CD8-positive, alpha-beta memory T cell (primary cell): ENCODE data around the gene HOXD9. TPM values are rescaled to one million over a fixed set of nuclear protein-coding genes. Genes with fewer than 3 reads are reported as not detected.

Source experiments
- CTCF ChIA-PET: fragments of 350-600 bp; sonication (Branson Sonifier 250); formaldehyde crosslinking; loops from one replicate; lab custom pipeline; 2021; ENCODE audit warnings: antibody characterized with exemption; lab: Charles Lee
- POLR2A ChIA-PET: fragments of 350-600 bp; sonication (Branson Sonifier 250); formaldehyde crosslinking; loops from one replicate; lab custom pipeline; 2021; ENCODE audit warnings: antibody characterized with exemption; lab: Charles Lee
- DNase-seq, 5 donors: peaks; one replicate each; pipeline versions ENCODE4 v3.0.0 to v3.0.0-alpha.2; 2020 to 2022; ENCODE audit warnings: mixed read lengths in 1 of 5
- H3K27ac ChIP-seq: one replicate; pipeline ENCODE4 v1.7.0; 2013; ENCODE audit warnings: low read depth, mild to moderate bottlenecking, low read length, moderate library complexity
- H3K27me3 ChIP-seq: 2 replicates; pipeline ENCODE4 v1.7.0; 2013; ENCODE audit warnings: low read length, mild to moderate bottlenecking; ENCODE audit not compliant: insufficient read depth, poor library complexity, severe bottlenecking
- H3K36me3 ChIP-seq: 2 replicates; pipeline ENCODE4 v1.7.0; 2013; ENCODE audit warnings: mild to moderate bottlenecking, low read length, moderate library complexity; ENCODE audit not compliant: insufficient read depth
- H3K4me1 ChIP-seq: 2 replicates; pipeline ENCODE4 v1.7.0; 2013; ENCODE audit warnings: mild to moderate bottlenecking, low read length, moderate library complexity; ENCODE audit not compliant: insufficient read depth
- H3K4me3 ChIP-seq: 2 replicates; pipeline ENCODE4 v1.7.0; 2013; ENCODE audit warnings: mild to moderate bottlenecking, low read length
- H3K9me3 ChIP-seq: 2 replicates; pipeline ENCODE4 v1.7.0; 2013; ENCODE audit warnings: mild to moderate bottlenecking, low read length
- H3K27ac Mint-ChIP-seq, 8 donors: one replicate each; pipeline ENCODE4 v1.8.0; 2020 to 2021; ENCODE audit warnings: mixed read lengths in 8 of 8, mild to moderate bottlenecking in 6 of 8, inconsistent platforms in 3 of 8, moderate library complexity in 3 of 8
- H3K27me3 Mint-ChIP-seq, 2 donors: one replicate each; pipeline ENCODE4 v1.8.0; 2020 to 2021; ENCODE audit warnings: mixed read lengths in 2 of 2, mild to moderate bottlenecking in 1 of 2, moderate library complexity in 1 of 2
- H3K36me3 Mint-ChIP-seq, 3 donors: one replicate each; pipeline ENCODE4 v1.8.0; 2020 to 2021; ENCODE audit warnings: mixed read lengths in 3 of 3, inconsistent platforms in 1 of 3, mild to moderate bottlenecking in 1 of 3
- H3K4me1 Mint-ChIP-seq, 3 donors: one replicate each; pipeline ENCODE4 v1.8.0; 2020 to 2021; ENCODE audit warnings: mixed read lengths in 3 of 3, inconsistent platforms in 1 of 3, mild to moderate bottlenecking in 1 of 3
- H3K4me3 Mint-ChIP-seq, 7 donors: one replicate each; pipeline ENCODE4 v1.8.0; 2020 to 2021; ENCODE audit warnings: mixed read lengths in 7 of 7, mild to moderate bottlenecking in 6 of 7, moderate library complexity in 4 of 7, inconsistent platforms in 2 of 7
- H3K9me3 Mint-ChIP-seq, 5 donors: one replicate each; pipeline ENCODE4 v1.8.0; 2020 to 2022; ENCODE audit warnings: mixed read lengths in 5 of 5, mild to moderate bottlenecking in 3 of 5, moderate library complexity in 2 of 5, inconsistent platforms in 1 of 5
- polyA plus RNA-seq: library from polyadenylated mRNA; unstranded; fragments of 300-500 nt; fragmentation: Illumina TruSeq; gene quantifications from one replicate; pipeline ENCODE4 v1.2.3, GENCODE V29; 2021
- total RNA-seq, 2 experiments: library from RNA; stranded (reverse); gene quantifications; one replicate each; pipeline ENCODE4 v1.2.3, GENCODE V29; 2021

The HOXD9 gene
- total and polyA plus RNA-seq, 3 experiments from 2014 or later: not detected

DNA sequence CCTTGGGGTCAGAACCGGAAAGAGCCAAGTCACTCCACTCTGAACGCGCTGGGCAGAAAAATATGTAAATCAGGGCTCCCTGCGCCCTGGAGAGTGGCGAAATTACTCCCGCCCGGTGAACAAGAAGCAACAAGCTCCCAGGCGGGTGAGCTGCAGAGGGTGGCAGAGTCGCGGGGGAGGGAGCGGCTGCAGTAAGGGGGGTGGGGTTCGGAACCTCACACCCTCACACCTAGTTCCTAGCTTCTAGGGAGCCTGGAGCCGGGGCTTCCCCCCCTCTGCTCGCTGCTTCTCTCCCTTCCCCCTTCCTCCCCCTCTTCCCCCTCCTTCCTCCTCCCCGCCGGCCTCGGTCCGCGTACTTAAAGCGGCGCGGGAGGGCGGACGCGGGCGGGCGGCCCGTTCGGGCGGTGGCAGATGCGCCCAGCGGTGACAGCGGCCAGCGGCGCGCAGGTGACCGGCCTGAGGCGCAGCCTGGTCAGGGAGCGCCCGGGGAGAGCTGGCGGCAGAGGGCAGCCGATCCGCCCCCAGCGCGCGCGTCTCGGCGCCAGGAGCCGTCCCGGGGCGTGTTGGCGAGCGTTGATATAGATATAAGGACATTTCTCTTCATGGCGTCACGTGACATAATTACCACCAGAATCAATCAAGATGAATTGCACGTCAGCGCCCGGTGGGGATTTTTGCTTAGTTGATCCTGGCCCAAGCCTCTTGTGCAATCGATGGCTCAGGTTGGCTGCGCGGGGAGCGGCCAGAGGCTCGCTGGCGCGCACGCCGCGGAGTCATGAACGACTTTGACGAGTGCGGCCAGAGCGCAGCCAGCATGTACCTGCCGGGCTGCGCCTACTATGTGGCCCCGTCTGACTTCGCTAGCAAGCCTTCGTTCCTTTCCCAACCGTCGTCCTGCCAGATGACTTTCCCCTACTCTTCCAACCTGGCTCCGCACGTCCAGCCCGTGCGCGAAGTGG, 15.7 kb upstream of the HOXD9 start, which contains the start of gene HOXD11:
TSS of gene HOXD11 (plus strand) at position 700 of the 959 bp plus-strand sequence. CDS start at position 776, 76 bp downstream.
- POLR2A ChIA-PET: no interaction called here
- H3K27ac Mint-ChIP-seq: peak within 1 kb of the TSS in 4 of 8 donors; percentile 70 to 89 (median 81)
- no peak within 1 kb of the TSS for H3K27ac ChIP-seq

GRCh38 chr2:176107731-176108181, 14.8 kb upstream of the HOXD9 start:
- POLR2A ChIA-PET: no interaction called here

More for the DNA sequence above, 15.7 kb upstream of the HOXD9 start, which contains the start of gene HOXD11:
- peaks cover 82 to 89% of the 10 kb centered on the region in 2 donors for H3K27me3 Mint-ChIP-seq
- peak within 1 kb of the TSS; percentile 32 to 78 (median 58) for H3K4me3 Mint-ChIP-seq
- H3K36me3 ChIP-seq: no peaks in the 10 kb centered on the region
- H3K27me3 ChIP-seq: peaks cover 78% of the 10 kb centered on the region
- no peak within 1 kb of the TSS for H3K4me3 ChIP-seq
- CTCF ChIA-PET: no interaction called here
- H3K9me3 ChIP-seq: no peaks in the 10 kb centered on the region
- peaks cover 0 to 30% (median 8%) of the 10 kb centered on the region in 5 donors for H3K9me3 Mint-ChIP-seq
- H3K4me1 Mint-ChIP-seq: peaks cover 18 to 31% (median 25%) of the 10 kb centered on the region in 3 donors
- H3K4me1 ChIP-seq: no peaks in the 10 kb centered on the region
- DNase-seq: no peak
- H3K36me3 Mint-ChIP-seq: no peaks in the 10 kb centered on the region

DNA sequence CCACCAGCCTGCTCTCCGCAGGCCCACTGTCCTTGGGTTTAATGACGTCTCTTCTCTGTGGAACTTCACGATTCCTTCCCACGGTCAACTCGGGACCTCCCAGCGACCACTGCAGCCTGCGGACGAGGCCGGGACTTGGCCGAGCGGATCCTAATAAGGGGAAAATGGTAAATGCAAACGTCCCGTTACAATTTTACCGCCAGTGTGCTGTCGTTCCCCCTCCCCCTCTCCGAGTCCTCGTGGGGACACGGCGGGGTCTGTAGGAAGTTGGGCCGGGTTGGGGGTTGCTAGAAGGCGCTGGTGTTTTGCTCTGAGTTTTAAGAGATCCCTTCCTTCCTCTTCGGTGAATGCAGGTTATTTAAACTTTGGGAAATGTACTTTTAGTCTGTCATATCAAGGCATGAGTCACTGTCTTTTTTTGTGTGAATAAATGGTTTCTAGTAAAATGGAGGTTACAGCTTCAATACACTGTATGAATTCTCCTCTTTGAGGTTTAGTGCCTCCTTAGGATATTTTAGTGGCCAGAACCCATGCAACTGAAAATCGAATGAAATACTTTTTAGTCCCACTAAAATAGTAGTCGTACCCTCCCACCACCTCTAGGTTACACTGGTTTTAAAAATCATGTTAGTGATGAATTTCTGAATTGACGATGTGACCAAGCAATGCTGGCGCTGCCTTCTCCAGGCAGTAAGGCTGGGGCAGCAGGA, 13.2 kb upstream of the HOXD9 start:
- H3K9me3 ChIP-seq: no peaks in the 10 kb centered on the region
- Mint-ChIP-seq H3K9me3 (peaks cover 0 to 33% (median 8%) of the 10 kb centered on the region in 5 donors), H3K36me3 (no peaks in the 10 kb centered on the region), H3K4me3 (peak overlapping the region in 4 of 7 donors; percentile 19 to 43 (median 34)), H3K27me3 (peaks cover 84 to 89% of the 10 kb centered on the region in 2 donors), H3K4me1 (peaks cover 18 to 31% (median 26%) of the 10 kb centered on the region in 3 donors), H3K27ac (peak overlapping the region in 4 of 8 donors; percentile 22 to 84 (median 58))
- CTCF ChIA-PET: interaction anchor here (1.5 to 2.1 kb wide), 2 partner anchors 18 to 24 kb away, joined by 4 to 9 read pairs; no protein-coding TSS in a partner anchor
- H3K27me3 ChIP-seq: peaks cover 81% of the 10 kb centered on the region
- no peaks in the 10 kb centered on the region for H3K4me1 ChIP-seq
- H3K36me3 ChIP-seq: no peaks in the 10 kb centered on the region
- POLR2A ChIA-PET: no interaction called here
- no peak overlapping the region for H3K4me3 ChIP-seq
- H3K27ac ChIP-seq: no peak overlapping the region
- no peak for DNase-seq

More at GRCh38 chr2:176107731-176108181, 14.8 kb upstream of the HOXD9 start:
- Histone ChIP-seq H3K27ac (no peak overlapping the region), H3K9me3 (no peaks in the 10 kb centered on the region), H3K27me3 (peaks cover 79% of the 10 kb centered on the region), H3K4me3 (no peak overlapping the region), H3K36me3 (no peaks in the 10 kb centered on the region), H3K4me1 (no peaks in the 10 kb centered on the region)
- DNase-seq: no peak
- H3K4me3 Mint-ChIP-seq: peak overlapping the region in 1 of 7 donors; percentile 29
- H3K36me3 Mint-ChIP-seq: no peaks in the 10 kb centered on the region
- H3K27me3 Mint-ChIP-seq: peaks cover 83 to 89% of the 10 kb centered on the region in 2 donors
- H3K9me3 Mint-ChIP-seq: peaks cover 0 to 31% (median 8%) of the 10 kb centered on the region in 5 donors
- CTCF ChIA-PET: no interaction called here
- peaks cover 18 to 31% (median 26%) of the 10 kb centered on the region in 3 donors for H3K4me1 Mint-ChIP-seq
- H3K27ac Mint-ChIP-seq: no peak overlapping the region

- CTCF ChIA-PET: interaction anchor here (0.9 to 2.1 kb wide), 4 partner anchors 12 to 444 kb away, joined by 3 to 9 read pairs (median 4); no protein-coding TSS in a partner anchor
- Histone ChIP-seq H3K27me3 (peaks cover 81% of the 10 kb centered on the region), H3K36me3 (no peaks in the 10 kb centered on the region), H3K9me3 (no peaks in the 10 kb centered on the region), H3K4me3 (no peak overlapping the region), H3K27ac (no peak overlapping the region), H3K4me1 (no peaks in the 10 kb centered on the region)
- Mint-ChIP-seq H3K36me3 (no peaks in the 10 kb centered on the region), H3K27ac (peak overlapping the region in 2 of 8 donors; percentile 57 to 84), H3K4me1 (peaks cover 17 to 29% (median 26%) of the 10 kb centered on the region in 3 donors), H3K27me3 (peaks cover 81 to 89% of the 10 kb centered on the region in 2 donors), H3K9me3 (peaks cover 0 to 32% (median 8%) of the 10 kb centered on the region in 5 donors), H3K4me3 (peak overlapping the region in 2 of 7 donors; percentile 12 to 29)
- no peak for DNase-seq
- POLR2A ChIA-PET: no interaction called here
Measured at GRCh38 chr2:176109946-176110345, 12.6 kb upstream of the HOXD9 start.

- no peak overlapping the region for H3K27ac ChIP-seq
- H3K27me3 ChIP-seq: peaks cover 81% of the 10 kb centered on the region
- H3K27ac Mint-ChIP-seq: peak overlapping the region in 2 of 8 donors; percentile 34 to 84
Measured at GRCh38 chr2:176110415-176111308, 11.9 kb upstream of the HOXD9 start.

DNA sequence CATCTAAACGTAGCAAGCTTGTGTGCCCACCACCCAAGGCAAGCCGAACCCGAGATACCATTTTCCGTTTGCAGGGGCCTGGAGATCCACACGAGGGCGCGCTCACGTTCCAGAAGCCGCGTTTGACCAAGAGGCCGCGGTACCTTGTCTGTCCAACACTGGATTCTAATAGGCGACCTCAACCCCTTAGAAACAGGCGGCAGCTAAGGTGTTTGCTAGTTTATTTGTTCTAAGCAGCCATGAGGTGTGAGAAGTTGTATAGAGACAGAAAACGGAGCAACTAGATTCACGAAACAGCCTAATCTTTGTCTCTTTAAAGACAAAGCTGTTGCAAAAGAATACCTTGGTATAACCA, 11.2 kb upstream of the HOXD9 start:
- H3K9me3 ChIP-seq: no peaks in the 10 kb centered on the region
- H3K27ac Mint-ChIP-seq: peak overlapping the region in 2 of 8 donors; percentile 26 to 84
- POLR2A ChIA-PET: no interaction called here

More at GRCh38 chr2:176110415-176111308, 11.9 kb upstream of the HOXD9 start:
- H3K27me3 Mint-ChIP-seq: peaks cover 84 to 87% of the 10 kb centered on the region in 2 donors
- CTCF ChIA-PET: interaction anchor here (0.9 to 2.1 kb wide), 6 partner anchors 8 to 443 kb away, joined by 3 to 9 read pairs (median 4); no protein-coding TSS in a partner anchor
- no peaks in the 10 kb centered on the region for H3K36me3 Mint-ChIP-seq
- no peaks in the 10 kb centered on the region for H3K36me3 ChIP-seq
- H3K9me3 Mint-ChIP-seq: peaks cover 0 to 31% (median 8%) of the 10 kb centered on the region in 5 donors
- no peaks in the 10 kb centered on the region for H3K9me3 ChIP-seq
- no peaks in the 10 kb centered on the region for H3K4me1 ChIP-seq
- H3K4me3 Mint-ChIP-seq: peak overlapping the region in 1 of 7 donors; percentile 29
- H3K4me3 ChIP-seq: no peak overlapping the region
- POLR2A ChIA-PET: no interaction called here
- DNase-seq: no peak
- H3K4me1 Mint-ChIP-seq: peaks cover 16 to 26% (median 24%) of the 10 kb centered on the region in 3 donors

More for the DNA sequence above, 11.2 kb upstream of the HOXD9 start:
- CTCF ChIA-PET: interaction anchor here (1.0 to 2.1 kb wide), 4 partner anchors 9 to 19 kb away, joined by 3 to 9 read pairs (median 4); no protein-coding TSS in a partner anchor
- no peak for DNase-seq
- no peaks in the 10 kb centered on the region for H3K4me1 ChIP-seq
- peaks cover 11 to 21% (median 18%) of the 10 kb centered on the region in 3 donors for H3K4me1 Mint-ChIP-seq
- peaks cover 81% of the 10 kb centered on the region for H3K27me3 ChIP-seq
- H3K36me3 ChIP-seq: no peaks in the 10 kb centered on the region
- H3K27me3 Mint-ChIP-seq: peaks cover 83 to 86% of the 10 kb centered on the region in 2 donors
- H3K4me3 ChIP-seq: no peak overlapping the region
- H3K36me3 Mint-ChIP-seq: no peaks in the 10 kb centered on the region
- peak overlapping the region in 1 of 7 donors; percentile 29 for H3K4me3 Mint-ChIP-seq
- H3K9me3 Mint-ChIP-seq: peaks cover 0 to 28% (median 8%) of the 10 kb centered on the region in 5 donors
- H3K27ac ChIP-seq: no peak overlapping the region
